ENCODE results near the gene SLAIN1. TPM values are rescaled to one million over a fixed set of nuclear protein-coding genes. Genes with fewer than 3 reads are reported as not detected.

The SLAIN1 gene
- total RNA-seq, 4 donors from 2014 or later: 0.88 to 8.7 (median 4.1) TPM

DNA sequence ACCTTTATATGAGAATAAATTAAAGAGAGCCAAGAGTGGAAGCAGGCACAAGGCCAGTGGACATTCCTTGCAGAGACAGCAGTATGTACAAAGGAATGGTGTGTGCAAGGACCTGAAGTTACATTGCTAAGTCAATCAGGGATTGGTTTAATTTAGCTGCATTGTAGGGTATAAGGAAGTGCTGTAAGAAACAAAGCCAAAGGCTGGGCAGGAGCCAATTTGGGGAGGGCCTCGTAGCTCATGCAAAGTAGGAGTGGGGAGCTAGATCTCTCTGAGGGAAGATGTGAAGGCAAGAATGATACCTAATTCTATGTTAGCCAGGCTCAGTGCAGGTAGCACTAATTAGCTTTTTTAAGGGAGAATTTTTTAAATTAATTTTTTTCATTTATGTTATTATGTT is 76.7 kb downstream of the SLAIN1 start:
- TF ChIP-seq, protein P1, sequence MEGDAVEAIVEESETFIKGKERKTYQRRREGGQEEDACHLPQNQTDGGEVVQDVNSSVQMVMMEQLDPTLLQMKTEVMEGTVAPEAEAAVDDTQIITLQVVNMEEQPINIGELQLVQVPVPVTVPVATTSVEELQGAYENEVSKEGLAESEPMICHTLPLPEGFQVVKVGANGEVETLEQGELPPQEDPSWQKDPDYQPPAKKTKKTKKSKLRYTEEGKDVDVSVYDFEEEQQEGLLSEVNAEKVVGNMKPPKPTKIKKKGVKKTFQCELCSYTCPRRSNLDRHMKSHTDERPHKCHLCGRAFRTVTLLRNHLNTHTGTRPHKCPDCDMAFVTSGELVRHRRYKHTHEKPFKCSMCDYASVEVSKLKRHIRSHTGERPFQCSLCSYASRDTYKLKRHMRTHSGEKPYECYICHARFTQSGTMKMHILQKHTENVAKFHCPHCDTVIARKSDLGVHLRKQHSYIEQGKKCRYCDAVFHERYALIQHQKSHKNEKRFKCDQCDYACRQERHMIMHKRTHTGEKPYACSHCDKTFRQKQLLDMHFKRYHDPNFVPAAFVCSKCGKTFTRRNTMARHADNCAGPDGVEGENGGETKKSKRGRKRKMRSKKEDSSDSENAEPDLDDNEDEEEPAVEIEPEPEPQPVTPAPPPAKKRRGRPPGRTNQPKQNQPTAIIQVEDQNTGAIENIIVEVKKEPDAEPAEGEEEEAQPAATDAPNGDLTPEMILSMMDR (IDR thresholded peaks at IDR 0.05; ENCODE audit: low read depth): no peak

DNA sequence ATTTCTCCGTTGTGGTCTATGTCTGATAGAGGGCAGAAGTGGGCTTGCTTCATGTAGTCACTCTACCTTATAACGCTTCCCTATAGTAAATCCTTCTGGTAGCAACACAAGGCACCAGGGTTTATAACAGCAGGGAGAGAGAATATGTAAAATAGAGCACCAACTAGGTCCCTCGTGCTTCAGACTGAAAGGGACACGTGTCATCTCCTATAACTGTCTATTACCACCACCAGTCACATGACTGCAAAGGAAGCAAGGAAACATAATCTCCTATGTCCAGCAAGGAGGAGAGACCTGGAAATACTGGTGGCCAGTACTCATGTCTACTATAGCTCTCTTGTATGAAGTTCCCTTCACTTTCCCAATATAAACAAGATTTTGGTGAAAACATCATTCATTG is 79.2 kb downstream of the SLAIN1 start:
- TF ChIP-seq, protein P1 (IDR thresholded peaks at IDR 0.05; ENCODE audit: low read depth): no peak

DNA sequence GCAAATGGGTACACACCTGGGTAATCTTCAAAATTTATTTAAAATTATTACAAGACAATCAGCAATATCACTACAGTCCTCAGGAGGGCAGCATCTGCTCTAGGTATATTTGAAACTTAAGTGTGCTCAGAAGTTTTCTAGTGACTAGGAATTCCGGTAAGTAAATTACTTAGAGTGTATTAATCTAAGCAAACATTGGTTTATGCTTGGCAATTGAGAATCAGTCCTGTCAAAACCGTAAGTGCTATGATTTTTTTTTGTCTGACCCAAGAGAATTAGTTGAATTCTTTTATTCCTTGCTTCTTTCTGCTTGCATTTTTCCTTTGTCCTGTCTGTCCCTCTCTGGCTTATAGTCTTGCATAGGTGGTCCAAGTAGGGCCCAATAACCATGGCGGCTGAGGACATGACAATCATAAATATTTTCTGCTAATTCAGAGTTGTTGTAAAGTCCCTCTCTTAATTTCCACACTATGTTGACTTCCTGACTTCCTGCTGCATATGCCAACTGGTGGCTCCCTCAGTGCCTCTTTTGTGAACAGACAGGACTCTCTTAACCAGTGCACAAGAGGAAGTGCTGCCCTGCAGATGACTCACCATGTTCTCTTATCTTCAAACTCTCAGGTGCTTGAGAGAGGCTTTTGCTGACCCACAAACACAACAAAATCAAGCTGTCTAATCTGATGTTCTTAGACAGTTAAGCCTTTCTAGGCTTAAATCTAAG is 82.2 kb downstream of the SLAIN1 start:
- TF ChIP-seq, protein P1 (IDR thresholded peaks at IDR 0.05; ENCODE audit: low read depth): no peak

DNA sequence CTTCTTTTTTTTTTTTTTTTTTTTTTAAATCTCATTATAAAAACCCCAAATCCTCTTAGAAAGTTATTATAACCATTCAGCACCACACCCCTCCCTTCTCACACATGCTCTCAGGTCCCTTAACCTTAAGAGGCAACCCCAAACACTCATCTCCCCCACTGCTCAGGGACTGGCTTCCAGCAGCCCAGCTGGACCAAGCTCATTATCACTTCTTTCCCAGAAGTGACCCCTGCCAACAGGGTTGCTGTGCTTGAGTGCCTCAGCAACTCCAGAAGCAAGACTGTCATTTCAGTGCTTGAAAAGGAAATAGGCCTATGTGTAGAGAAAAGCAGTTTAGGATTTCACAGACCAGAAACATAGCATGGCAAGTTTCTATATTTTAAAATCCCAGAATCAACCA is 84.3 kb downstream of the SLAIN1 start:
- TF ChIP-seq, protein P1 (IDR thresholded peaks at IDR 0.05; ENCODE audit: low read depth): no peak

DNA sequence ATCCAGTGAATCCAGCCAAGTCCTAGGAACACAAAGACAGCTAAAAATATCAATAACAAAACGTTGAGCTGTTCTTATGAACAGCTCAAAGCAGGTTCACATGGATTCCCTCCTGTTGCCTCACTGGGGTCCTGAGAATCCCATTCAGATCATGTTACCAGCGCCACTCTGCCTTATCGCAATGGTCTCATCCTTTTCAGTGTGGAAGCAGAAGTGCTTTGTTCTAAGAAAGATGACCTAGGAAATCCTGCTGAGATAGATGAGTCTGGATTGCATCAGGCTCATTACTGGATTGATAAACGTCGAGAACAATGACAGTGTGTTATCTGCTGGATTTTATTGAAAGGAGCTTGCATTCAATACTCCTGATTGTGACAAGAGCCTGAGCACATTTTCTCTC is 87.0 kb downstream of the SLAIN1 start:
- TF ChIP-seq, protein P1 (IDR thresholded peaks at IDR 0.05; ENCODE audit: low read depth): no peak

DNA sequence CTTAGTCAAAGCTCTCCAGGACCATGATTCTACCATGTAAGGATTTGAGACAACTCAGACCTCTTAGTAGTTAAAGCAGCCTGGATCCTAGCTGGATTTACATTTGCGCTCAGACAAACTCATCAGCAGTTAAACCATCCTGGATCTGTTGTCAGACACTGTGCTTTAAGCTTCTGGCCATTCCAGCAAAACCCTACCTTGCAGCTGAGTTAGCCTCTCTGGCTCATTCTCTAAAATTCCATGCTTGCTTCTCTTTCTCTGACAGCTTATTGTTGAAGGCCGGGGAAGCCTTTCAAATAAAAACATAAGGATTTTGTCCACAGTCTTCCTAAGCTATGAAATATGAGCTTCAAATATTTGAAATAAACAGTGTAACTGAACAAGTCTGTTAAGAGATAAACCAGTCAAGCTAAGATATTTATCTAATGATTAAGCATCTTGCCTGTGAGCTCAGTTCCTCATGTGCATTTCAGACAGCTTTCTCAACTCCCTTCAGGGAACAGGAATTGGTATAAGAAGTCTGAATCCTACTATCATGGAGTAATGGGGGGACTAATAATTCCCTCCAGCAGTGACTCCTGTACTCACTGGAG is 89.3 kb downstream of the SLAIN1 start:
- TF ChIP-seq, protein P1 (IDR thresholded peaks at IDR 0.05; ENCODE audit: low read depth): no peak

DNA sequence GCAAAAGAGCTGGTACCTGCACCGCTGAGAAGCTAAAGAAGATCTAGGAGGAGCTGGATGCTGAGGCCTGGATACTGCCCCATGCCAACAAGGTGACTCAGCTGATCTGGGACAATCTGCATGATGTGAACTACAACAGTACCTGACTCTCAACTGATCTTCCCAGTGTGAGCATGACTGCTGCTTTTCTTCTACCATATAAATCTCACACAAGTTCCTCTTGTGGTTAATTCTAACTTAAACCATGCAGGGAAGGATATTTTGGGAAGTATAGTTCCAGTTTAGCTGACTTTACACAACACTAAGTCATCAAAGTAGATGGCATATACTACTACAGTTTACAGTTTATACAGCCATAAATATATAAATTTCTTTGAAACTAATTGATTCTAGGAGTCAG is 91.9 kb downstream of the SLAIN1 start:
- TF ChIP-seq, protein P1 (IDR thresholded peaks at IDR 0.05; ENCODE audit: low read depth): no peak

Data from subcutaneous adipose tissue (tissue), 4 donors.